GM23338 (cell line): ENCODE data around the gene FBXL19.

Experiments
- CREB1 ChIP-seq: fragments of 250-450 bp; sonication (Bioruptor Pico); IDR thresholded peaks from 2 replicates; pipeline ENCODE4 v1.5.0; 2020; ENCODE audit warnings: low read depth, mild to moderate bottlenecking, moderate library complexity
- CTCF ChIP-seq, 2 experiments: fragments of 200-600 bp in 1 of 2; sonication (generic) in 1 of 2; conservative IDR thresholded peaks; 2 replicates each; pipeline versions ENCODE4 v1.5.1 to v1.6.1; 2016 to 2017; ENCODE audit warnings: antibody characterized with exemption in 2 of 2, low read depth in 2 of 2, mild to moderate bottlenecking in 2 of 2, moderate library complexity in 1 of 2
- EZH2 ChIP-seq: fragments of 200-600 bp; sonication (generic); IDR thresholded peaks from one replicate; pipeline ENCODE4 v1.8.0; 2017; ENCODE audit warnings: antibody characterized with exemption, mild to moderate bottlenecking, low read depth; ENCODE audit not compliant: unreplicated experiment
- NANOG ChIP-seq: IDR thresholded peaks from 2 replicates; pipeline ENCODE4 v1.6.1; 2016; ENCODE audit warnings: antibody characterized with exemption, borderline replicate concordance
- ZNF114 ChIP-seq: fragments of 250-450 bp; sonication (Bioruptor Pico); IDR thresholded peaks from 2 replicates; pipeline ENCODE4 v1.5.0; 2020; ENCODE audit warnings: mild to moderate bottlenecking, moderate library complexity

DNA sequence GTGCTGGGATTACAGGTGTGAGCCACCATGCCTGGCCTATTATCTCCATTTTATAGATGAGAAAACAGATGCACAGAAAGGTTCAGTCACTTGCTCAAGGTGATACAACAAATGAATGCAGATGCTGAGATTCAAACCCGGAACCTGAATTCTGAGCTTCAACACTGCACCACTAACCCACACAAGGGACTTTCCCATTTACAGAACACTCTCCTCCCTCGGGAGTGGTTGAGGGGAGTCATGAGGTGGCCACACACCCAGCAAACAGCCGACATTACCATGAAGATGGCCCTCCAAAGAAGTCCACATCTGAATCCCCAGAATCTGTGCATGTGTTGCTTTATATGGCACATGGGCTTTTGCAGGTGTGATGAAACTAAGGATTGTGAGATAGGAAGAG, 38.6 kb upstream of the FBXL19 start:
- TF ChIP-seq CTCF (conservative IDR thresholded peaks at IDR 0.05; ENCODE audit: low read depth in 2 of 2) (no peak), CREB1 (no peak), EZH2 (no peak), NANOG (no peak), ZNF114 (CRISPR knock-in tag) (no peak)
